ENCODE measurements around the gene ZFP42. TPM values are rescaled to one million over a fixed set of nuclear protein-coding genes. Genes with fewer than 3 reads are reported as not detected.

The ZFP42 gene
- total and polyA plus RNA-seq, 11 donors, result 0.25 TPM; not detected in 10

DNA sequence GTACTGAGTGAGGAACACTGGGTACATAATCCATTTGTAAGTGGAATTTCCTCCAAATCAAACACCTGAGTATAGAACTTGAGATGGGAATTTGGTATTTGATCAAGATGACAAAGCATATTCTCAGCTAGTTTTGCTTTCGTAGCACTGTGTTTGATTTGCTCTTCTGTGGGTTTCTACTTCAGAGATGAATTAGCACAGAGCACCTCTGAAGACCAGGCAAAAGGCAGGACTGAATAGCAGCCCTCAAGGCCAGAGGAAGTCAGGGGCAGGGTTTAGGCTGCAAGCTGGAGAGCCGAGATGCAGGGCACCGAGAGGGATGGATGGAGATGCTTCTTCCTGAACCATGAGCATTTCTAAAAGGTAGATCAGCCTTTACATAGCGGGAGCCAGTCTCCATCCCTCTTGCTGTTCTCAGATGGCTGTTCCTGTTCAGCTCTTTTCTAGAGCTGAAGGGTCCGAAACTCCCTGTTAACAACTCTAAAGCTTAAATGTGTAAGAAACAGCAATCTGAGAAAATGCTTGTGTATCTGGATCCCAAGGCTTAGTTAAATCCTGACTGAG lies 10.8 kb downstream of the ZFP42 start:
- intact Hi-C loops (cut with DNase I), result no loop called here
- TF ChIP-seq, protein P1, sequence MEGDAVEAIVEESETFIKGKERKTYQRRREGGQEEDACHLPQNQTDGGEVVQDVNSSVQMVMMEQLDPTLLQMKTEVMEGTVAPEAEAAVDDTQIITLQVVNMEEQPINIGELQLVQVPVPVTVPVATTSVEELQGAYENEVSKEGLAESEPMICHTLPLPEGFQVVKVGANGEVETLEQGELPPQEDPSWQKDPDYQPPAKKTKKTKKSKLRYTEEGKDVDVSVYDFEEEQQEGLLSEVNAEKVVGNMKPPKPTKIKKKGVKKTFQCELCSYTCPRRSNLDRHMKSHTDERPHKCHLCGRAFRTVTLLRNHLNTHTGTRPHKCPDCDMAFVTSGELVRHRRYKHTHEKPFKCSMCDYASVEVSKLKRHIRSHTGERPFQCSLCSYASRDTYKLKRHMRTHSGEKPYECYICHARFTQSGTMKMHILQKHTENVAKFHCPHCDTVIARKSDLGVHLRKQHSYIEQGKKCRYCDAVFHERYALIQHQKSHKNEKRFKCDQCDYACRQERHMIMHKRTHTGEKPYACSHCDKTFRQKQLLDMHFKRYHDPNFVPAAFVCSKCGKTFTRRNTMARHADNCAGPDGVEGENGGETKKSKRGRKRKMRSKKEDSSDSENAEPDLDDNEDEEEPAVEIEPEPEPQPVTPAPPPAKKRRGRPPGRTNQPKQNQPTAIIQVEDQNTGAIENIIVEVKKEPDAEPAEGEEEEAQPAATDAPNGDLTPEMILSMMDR (IDR thresholded peaks at IDR 0.05), result no peak
- no peak for TF ChIP-seq POLR2A (IDR thresholded peaks at IDR 0.05)
- H3K9me3 ChIP-seq, result peaks cover 0 to 6% (median 0%) of the 10 kb centered on the region in 12 donors
- DNase-seq (no peak), ATAC-seq (no peak)
- H3K27me3 ChIP-seq, result peaks cover 0 to 6% (median 0%) of the 10 kb centered on the region in 9 donors
- H3K4me1 ChIP-seq, result no peaks in the 10 kb centered on the region
- H3K36me3 ChIP-seq, result no peaks in the 10 kb centered on the region
- no peak overlapping the region for H3K27ac ChIP-seq
- H3K4me3 ChIP-seq, result no peak overlapping the region
- 70 to 87% (median 72%) methylated on average over 5 of the region's 5 CpGs for WGBS, 4 donors

DNA sequence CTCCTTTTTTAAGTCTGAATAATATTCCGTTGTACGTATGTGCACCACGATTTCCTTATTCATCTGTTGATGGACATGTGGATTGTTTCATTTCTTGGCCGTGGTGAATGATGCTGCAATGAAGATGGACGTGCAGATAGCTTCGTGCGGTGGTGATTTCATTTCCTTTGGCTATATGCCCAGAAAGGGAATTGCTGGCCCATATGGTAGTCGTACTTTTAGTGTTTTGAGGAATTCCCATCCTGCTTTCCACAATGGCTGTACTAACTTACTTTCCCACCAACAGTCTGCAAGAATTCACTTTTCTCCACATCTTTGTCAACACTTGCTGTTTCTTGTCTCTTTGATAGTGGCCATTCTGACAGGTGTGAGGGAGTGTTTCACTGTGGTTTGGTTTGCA lies 12.8 kb downstream of the ZFP42 start:
- H3K27me3 ChIP-seq, result peaks cover 0 to 8% (median 0%) of the 10 kb centered on the region in 9 donors
- no peaks in the 10 kb centered on the region for H3K36me3 ChIP-seq
- no peak overlapping the region for H3K4me3 ChIP-seq
- ATAC-seq (no peak), DNase-seq (no peak)
- peaks cover 0 to 6% (median 0%) of the 10 kb centered on the region in 12 donors for H3K9me3 ChIP-seq
- no peak for TF ChIP-seq POLR2A (IDR thresholded peaks at IDR 0.05)
- TF ChIP-seq, protein P1 (IDR thresholded peaks at IDR 0.05), result no peak
- 37 to 48% (median 40%) methylated on average over 8 of the region's 8 CpGs for WGBS, 4 donors
- no peaks in the 10 kb centered on the region for H3K4me1 ChIP-seq
- intact Hi-C loops (cut with DNase I), result no loop called here
- H3K27ac ChIP-seq, result no peak overlapping the region

DNA sequence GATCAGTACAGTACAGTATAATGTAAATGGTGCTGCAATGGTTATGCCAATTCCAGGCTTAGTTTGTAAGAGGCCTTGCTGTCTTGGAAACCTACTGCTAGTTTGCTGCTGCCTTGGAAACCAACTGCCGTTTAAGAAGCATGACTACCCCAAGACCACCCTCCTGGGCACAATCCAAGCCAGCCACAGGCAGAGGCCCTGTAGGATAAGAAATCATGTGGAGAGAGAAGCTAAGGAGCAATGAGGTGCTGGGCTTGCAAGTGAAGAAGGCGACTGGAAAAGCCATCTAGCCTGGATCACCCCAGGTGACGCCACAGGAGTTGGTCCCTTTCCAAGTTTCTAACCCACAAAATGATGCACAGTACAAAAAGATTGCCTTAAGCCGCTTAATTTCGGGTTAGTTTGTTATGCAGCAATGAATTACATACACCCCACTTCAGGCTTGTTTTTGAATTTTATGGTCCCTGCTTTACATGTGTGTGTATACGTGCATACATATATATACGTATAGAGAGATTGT lies 16.9 kb downstream of the ZFP42 start:
- intact Hi-C loops (cut with DNase I), result no loop called here
- Histone ChIP-seq H3K27me3 (peaks cover 0 to 35% (median 0%) of the 10 kb centered on the region in 9 donors), H3K27ac (no peak overlapping the region), H3K4me3 (no peak overlapping the region), H3K9me3 (peaks cover 0 to 6% (median 0%) of the 10 kb centered on the region in 12 donors), H3K36me3 (no peaks in the 10 kb centered on the region), H3K4me1 (no peaks in the 10 kb centered on the region)
- DNase-seq, result no peak
- WGBS, 4 donors, result 87 to 93% (median 91%) methylated on average over 7 of the region's 7 CpGs
- TF ChIP-seq, protein P1 (IDR thresholded peaks at IDR 0.05), result no peak
- no peak for TF ChIP-seq POLR2A (IDR thresholded peaks at IDR 0.05)
- ATAC-seq, result no peak

GRCh38 chr4:188015025-188015940 lies 19.7 kb downstream of the ZFP42 start:
- DNase-seq (no peak), ATAC-seq (no peak)
- intact Hi-C loops (cut with DNase I), result no loop called here
- Histone ChIP-seq H3K9me3 (no peaks in the 10 kb centered on the region), H3K36me3 (no peaks in the 10 kb centered on the region), H3K4me3 (no peak overlapping the region), H3K27ac (no peak overlapping the region), H3K4me1 (no peaks in the 10 kb centered on the region), H3K27me3 (peaks cover 0 to 29% (median 0%) of the 10 kb centered on the region in 9 donors)
- WGBS, 4 donors, result 66 to 73% (median 69%) methylated on average over 14 of the region's 14 CpGs
- TF ChIP-seq, protein P1 (IDR thresholded peaks at IDR 0.05), result no peak
- no peak for TF ChIP-seq POLR2A (IDR thresholded peaks at IDR 0.05)
